Heart left ventricle (tissue), 16 donors: ENCODE data around the gene CDH13. TPM values are rescaled to one million over a fixed set of nuclear protein-coding genes. Genes with fewer than 3 reads are reported as not detected.

Experiments used
- ATAC-seq, 4 donors: fragments of 200-7000 bp; cut with Tn5 transposase; one replicate each; pipeline ENCODE4 v1.9.1; 2020 to 2022; ENCODE audit warnings: moderate library complexity in 4 of 4, mild to moderate bottlenecking in 3 of 4, moderate number of reproducible peaks in 1 of 4
- DNase-seq, 5 donors: peaks; one replicate each; pipeline ENCODE4 v3.0.0-alpha.2; 2020
- H3K27ac ChIP-seq, 12 donors: fragments of 200-600 bp; sonication (generic) in 4 of 12; one replicate each; pipeline versions ENCODE4 v1.5.0 to v1.8.0; 2016 to 2022; ENCODE audit warnings: mild to moderate bottlenecking in 2 of 12
- H3K27me3 ChIP-seq, 9 donors: fragments of 200-600 bp; sonication (generic) in 2 of 9; one replicate each; pipeline versions ENCODE4 v1.5.1 to v1.8.0; 2016 to 2022; ENCODE audit warnings: mild to moderate bottlenecking in 3 of 9
- H3K36me3 ChIP-seq, 9 donors: fragments of 200-600 bp; sonication (generic) in 2 of 9; one replicate each; pipeline versions ENCODE4 v1.5.0 to v1.8.0; 2018 to 2022; ENCODE audit warnings: mild to moderate bottlenecking in 2 of 9
- H3K4me1 ChIP-seq, 12 donors: fragments of 200-600 bp; sonication (generic) in 4 of 12; one replicate each; pipeline versions ENCODE4 v1.5.0 to v1.8.0; 2016 to 2022; ENCODE audit warnings: mild to moderate bottlenecking in 3 of 12
- H3K4me3 ChIP-seq, 12 donors: fragments of 200-600 bp; sonication (generic) in 4 of 12; one replicate each; pipeline versions ENCODE4 v1.5.0 to v1.8.0; 2017 to 2022; ENCODE audit warnings: mild to moderate bottlenecking in 9 of 12, moderate library complexity in 4 of 12
- H3K9me3 ChIP-seq, 12 donors: fragments of 200-600 bp; sonication (generic) in 4 of 12; one replicate each; pipeline versions ENCODE4 v1.5.0 to v1.8.0; 2016 to 2022; ENCODE audit warnings: mild to moderate bottlenecking in 1 of 12
- POLR2A ChIP-seq, 2 donors: fragments of 450-650 bp; IDR thresholded peaks; one replicate each; pipeline ENCODE4 v1.6.1; 2017; ENCODE audit warnings: antibody characterized with exemption in 2 of 2, mild to moderate bottlenecking in 2 of 2, moderate library complexity in 2 of 2
- WGBS, 4 donors: extraction: QIAGEN DNeasy Blood & Tissue Kit in 2 of 4; methylation state at CpG; one replicate each; pipeline versions ENCODE4 v1.1.5 to v1.1.7; 2013 to 2018; 5-methylcytosine and 5-hydroxymethylcytosine counted together
- intact Hi-C, 10 donors: fragments of 100-400 bp; cut with DNase I; formaldehyde crosslinking; loops; one replicate each; pipeline versions ENCODE4 v1.11.1 to v1.14.2; 2022
- polyA plus RNA-seq, 2 donors: library from polyadenylated mRNA; stranded (reverse); fragments of 200-250 nt; gene quantifications; one replicate each; pipeline ENCODE4 v1.2.3, GENCODE V29; 2013
- total RNA-seq, 9 donors: library from RNA; depleted of rRNA in 2 of 9; stranded (reverse); fragments of >200 nt in 2 of 9; fragmentation: NEBNext Ultra II Directional in 3 of 9; extraction: Animal tissue kit (Norgen Biotek cat#: 25700) in 3 of 9; gene quantifications; one replicate each; pipeline versions ENCODE4 v1.1.0 to v1.2.4, GENCODE V29; 2016 to 2023
- TF ChIP-seq, protein P1 (sequence below), 12 donors: fragments of 200-600 bp; sonication (generic) in 4 of 12; IDR thresholded peaks; one replicate each; pipeline versions ENCODE4 v1.5.0 to v1.8.0; 2018 to 2022; ENCODE audit warnings: antibody characterized with exemption in 12 of 12, mild to moderate bottlenecking in 5 of 12
- donor health status: ischemic (EF 13 %, LVEDD 7.1; RV severe dilation, severe dysfunction).
- donor health status: healthy with polysubstance abuse.
- donor health status: DM: no; HTN: yes; CAD: no.
- donor health status: DM: no; HTN: no; CAD: no.
- donor health status: ischemic (EF 25% LVEDD 6.9; RV normal size, moderate dysfunction).
- donor health status: ischemic (EF 25% LVEDD 5.7; RV mildly dilated, moderate dysfunction).
- donor health status: healthy.
- donor health status: DM: yes; HTN: yes; CAD: no.
- donor health status: ischemic (EF 35%, LVEDD 5.7; RV mildly dilated, moderate dysfunction).
- donor health status: nonischemic (EF 11% LVEDD 7.7; RV severe dilation, severe dysfunction).
- donor health status: DM: yes; HTN: yes; CAD: no.
- donor health status: PGD.
- donor health status: ischemic (EF 29% LVEDD 5.4; RV normal size, mild dysfunction).
- donor health status: nonischemic (EF 23%, LVEDD 6.1; RV moderate dilation, normal function).

Gene CDH13
- total and polyA plus RNA-seq, 11 donors = 15.0 to 172 (median 137) TPM

DNA sequence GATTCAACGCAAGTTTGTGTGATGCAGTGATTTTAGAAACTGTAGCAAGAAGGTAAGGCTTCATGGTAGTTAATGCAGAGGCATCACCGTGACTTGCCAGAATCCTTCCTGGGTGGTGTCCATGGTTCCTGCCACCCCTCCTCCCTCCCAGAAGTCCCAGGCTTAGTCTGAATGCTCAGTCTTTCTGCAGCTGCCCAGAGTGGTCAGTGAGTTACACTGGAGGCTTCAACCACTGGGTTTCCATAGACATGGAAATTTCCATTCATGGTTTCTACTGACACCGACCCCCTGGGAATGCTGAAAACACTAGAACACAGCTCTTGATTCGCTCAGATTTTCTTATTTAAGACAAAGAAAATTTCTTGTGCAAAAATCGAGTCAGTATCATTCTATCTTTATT lies 1021.6 kb downstream of the CDH13 start:
- H3K4me1 ChIP-seq = no peaks in the 10 kb centered on the region

GRCh38 chr16:83651871-83652270 lies 1025.1 kb downstream of the CDH13 start:
- Histone ChIP-seq H3K9me3 (no peaks in the 10 kb centered on the region), H3K27ac (no peak overlapping the region), H3K27me3 (no peaks in the 10 kb centered on the region), H3K4me3 (no peak overlapping the region), H3K4me1 (no peaks in the 10 kb centered on the region), H3K36me3 (no peaks in the 10 kb centered on the region)
- DNase-seq (no peak), ATAC-seq (no peak)
- TF ChIP-seq, protein P1, sequence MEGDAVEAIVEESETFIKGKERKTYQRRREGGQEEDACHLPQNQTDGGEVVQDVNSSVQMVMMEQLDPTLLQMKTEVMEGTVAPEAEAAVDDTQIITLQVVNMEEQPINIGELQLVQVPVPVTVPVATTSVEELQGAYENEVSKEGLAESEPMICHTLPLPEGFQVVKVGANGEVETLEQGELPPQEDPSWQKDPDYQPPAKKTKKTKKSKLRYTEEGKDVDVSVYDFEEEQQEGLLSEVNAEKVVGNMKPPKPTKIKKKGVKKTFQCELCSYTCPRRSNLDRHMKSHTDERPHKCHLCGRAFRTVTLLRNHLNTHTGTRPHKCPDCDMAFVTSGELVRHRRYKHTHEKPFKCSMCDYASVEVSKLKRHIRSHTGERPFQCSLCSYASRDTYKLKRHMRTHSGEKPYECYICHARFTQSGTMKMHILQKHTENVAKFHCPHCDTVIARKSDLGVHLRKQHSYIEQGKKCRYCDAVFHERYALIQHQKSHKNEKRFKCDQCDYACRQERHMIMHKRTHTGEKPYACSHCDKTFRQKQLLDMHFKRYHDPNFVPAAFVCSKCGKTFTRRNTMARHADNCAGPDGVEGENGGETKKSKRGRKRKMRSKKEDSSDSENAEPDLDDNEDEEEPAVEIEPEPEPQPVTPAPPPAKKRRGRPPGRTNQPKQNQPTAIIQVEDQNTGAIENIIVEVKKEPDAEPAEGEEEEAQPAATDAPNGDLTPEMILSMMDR (IDR thresholded peaks at IDR 0.05) = no peak
- no peak for TF ChIP-seq POLR2A (IDR thresholded peaks at IDR 0.05)
- WGBS, 4 donors = 86 to 87% (median 86%) methylated on average over 8 of the region's 8 CpGs
- intact Hi-C loops = no loop called here

More for the DNA sequence above, 1021.6 kb downstream of the CDH13 start:
- ATAC-seq = no peak
- intact Hi-C loops = no loop called here
- Histone ChIP-seq H3K27me3 (no peaks in the 10 kb centered on the region), H3K4me3 (no peak overlapping the region), H3K36me3 (no peaks in the 10 kb centered on the region), H3K27ac (no peak overlapping the region), H3K9me3 (no peaks in the 10 kb centered on the region)
- no peak for DNase-seq
- WGBS, 4 donors = 67 to 75% (median 70%) methylated on average over 5 of the region's 5 CpGs
- TF ChIP-seq POLR2A (IDR thresholded peaks at IDR 0.05) = no peak
- TF ChIP-seq, protein P1 (IDR thresholded peaks at IDR 0.05) = no peak

DNA sequence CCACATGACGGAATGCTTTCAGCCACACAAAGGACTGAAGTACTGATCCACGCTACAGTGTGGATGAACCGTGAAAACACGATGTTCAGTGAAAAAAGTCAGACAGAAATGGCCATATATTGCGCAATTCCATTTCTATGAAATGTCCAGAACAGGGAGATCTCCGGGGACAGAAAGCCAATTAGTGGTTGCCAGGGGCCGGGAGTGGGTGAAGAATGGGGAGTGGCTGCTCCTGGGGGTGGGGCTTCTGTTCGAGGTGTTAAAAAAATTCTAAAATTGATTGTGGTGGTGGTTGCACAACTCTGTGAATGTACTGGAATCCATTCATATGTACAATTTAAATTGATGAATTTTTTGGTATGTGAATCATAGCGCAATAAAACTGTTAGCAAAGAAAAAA lies 1026.2 kb downstream of the CDH13 start:
- ATAC-seq (no peak), DNase-seq (no peak)
- intact Hi-C loops = no loop called here

GRCh38 chr16:83653785-83654184 lies 1027.0 kb downstream of the CDH13 start:
- DNase-seq (no peak), ATAC-seq (no peak)
- WGBS, 4 donors = 66 to 74% (median 71%) methylated on average over 6 of the region's 6 CpGs
- H3K27ac ChIP-seq = no peak overlapping the region
- no peaks in the 10 kb centered on the region for H3K4me1 ChIP-seq
- no peaks in the 10 kb centered on the region for H3K27me3 ChIP-seq
- no peaks in the 10 kb centered on the region for H3K9me3 ChIP-seq
- TF ChIP-seq POLR2A (IDR thresholded peaks at IDR 0.05) = no peak
- TF ChIP-seq, protein P1 (IDR thresholded peaks at IDR 0.05) = no peak
- H3K4me3 ChIP-seq = no peak overlapping the region
- intact Hi-C loops = no loop called here
- H3K36me3 ChIP-seq = no peaks in the 10 kb centered on the region

More for the DNA sequence above, 1026.2 kb downstream of the CDH13 start:
- H3K27ac ChIP-seq = no peak overlapping the region
- H3K4me3 ChIP-seq = no peak overlapping the region
- H3K36me3 ChIP-seq = no peaks in the 10 kb centered on the region
- WGBS, 4 donors = 82 to 84% (median 83%) methylated on average over 9 of the region's 9 CpGs
- H3K9me3 ChIP-seq = no peaks in the 10 kb centered on the region
- no peaks in the 10 kb centered on the region for H3K27me3 ChIP-seq
- no peaks in the 10 kb centered on the region for H3K4me1 ChIP-seq
- no peak for TF ChIP-seq POLR2A (IDR thresholded peaks at IDR 0.05)

GRCh38 chr16:83660282-83660681 lies 1033.5 kb downstream of the CDH13 start:
- DNase-seq = no peak
- Histone ChIP-seq H3K36me3 (no peaks in the 10 kb centered on the region), H3K4me3 (no peak overlapping the region), H3K27me3 (no peaks in the 10 kb centered on the region), H3K9me3 (peaks cover 0 to 15% (median 0%) of the 10 kb centered on the region in 12 donors), H3K4me1 (no peaks in the 10 kb centered on the region), H3K27ac (no peak overlapping the region)
- no peak for ATAC-seq
- intact Hi-C loops = no loop called here
- TF ChIP-seq, protein P1 (IDR thresholded peaks at IDR 0.05) = no peak
- TF ChIP-seq POLR2A (IDR thresholded peaks at IDR 0.05) = no peak
- 80 to 98% (median 93%) methylated on average over 4 of the region's 4 CpGs for WGBS, 4 donors
